ENCODE data around the gene TAS2R43.
"Not testable (repeated sequence)": the region's sequence is repeated elsewhere in the genome, so short reads cannot be mapped to it uniquely, and the experiment has no call there.

The TAS2R43 gene

GRCh38 chr12:11094910-11095309, 2.8 kb upstream of the TAS2R43 start:
- H3K9me3 ChIP-seq (ENCODE audit: control insufficient read depth, low read length); H3K4me1 ChIP-seq (ENCODE audit: control insufficient read depth, insufficient read depth, low read length): not testable (repeated sequence)

GRCh38 chr12:11089246-11089645, 2.9 kb downstream of the TAS2R43 start:
- no peaks in the 10 kb centered on the region for H3K4me1 ChIP-seq (ENCODE audit: control insufficient read depth, insufficient read depth, low read length)
- no peak overlapping the region for H3K9ac ChIP-seq (ENCODE audit: low read length)
- H3K9me3 ChIP-seq (ENCODE audit: control insufficient read depth, low read length), result no peaks in the 10 kb centered on the region
- H3K36me3 ChIP-seq (ENCODE audit: control insufficient read depth, insufficient read depth, low read length), result no peaks in the 10 kb centered on the region
- H3K4me3 ChIP-seq (ENCODE audit: low read length), result no peak overlapping the region
- H3K27me3 ChIP-seq (ENCODE audit: control insufficient read depth, insufficient read depth, low read length), result no peaks in the 10 kb centered on the region

More at GRCh38 chr12:11094910-11095309, 2.8 kb upstream of the TAS2R43 start:
- H3K27me3 ChIP-seq (ENCODE audit: control insufficient read depth, insufficient read depth, low read length); H3K4me3 ChIP-seq (ENCODE audit: low read length); H3K9ac ChIP-seq (ENCODE audit: low read length); H3K36me3 ChIP-seq (ENCODE audit: control insufficient read depth, insufficient read depth, low read length): not testable (repeated sequence)

GRCh38 chr12:11085419-11085818, 6.7 kb downstream of the TAS2R43 start:
- Histone ChIP-seq H3K9me3 (ENCODE audit: control insufficient read depth, low read length) (no peaks in the 10 kb centered on the region), H3K27me3 (ENCODE audit: control insufficient read depth, insufficient read depth, low read length) (no peaks in the 10 kb centered on the region), H3K4me1 (ENCODE audit: control insufficient read depth, insufficient read depth, low read length) (no peaks in the 10 kb centered on the region), H3K9ac (ENCODE audit: low read length) (no peak overlapping the region), H3K4me3 (ENCODE audit: low read length) (no peak overlapping the region), H3K36me3 (ENCODE audit: control insufficient read depth, insufficient read depth, low read length) (no peaks in the 10 kb centered on the region)

- Histone ChIP-seq H3K36me3 (ENCODE audit: control insufficient read depth, insufficient read depth, low read length) (no peaks in the 10 kb centered on the region), H3K4me3 (ENCODE audit: low read length) (no peak overlapping the region), H3K4me1 (ENCODE audit: control insufficient read depth, insufficient read depth, low read length) (no peaks in the 10 kb centered on the region), H3K27me3 (ENCODE audit: control insufficient read depth, insufficient read depth, low read length) (no peaks in the 10 kb centered on the region), H3K9me3 (ENCODE audit: control insufficient read depth, low read length) (no peaks in the 10 kb centered on the region), H3K9ac (ENCODE audit: low read length) (no peak overlapping the region)
Measured at GRCh38 chr12:11081987-11082386, 10.1 kb downstream of the TAS2R43 start.

- Histone ChIP-seq H3K9ac (ENCODE audit: low read length) (no peak overlapping the region), H3K36me3 (ENCODE audit: control insufficient read depth, insufficient read depth, low read length) (no peaks in the 10 kb centered on the region), H3K9me3 (ENCODE audit: control insufficient read depth, low read length) (no peaks in the 10 kb centered on the region), H3K4me1 (ENCODE audit: control insufficient read depth, insufficient read depth, low read length) (no peaks in the 10 kb centered on the region), H3K4me3 (ENCODE audit: low read length) (no peak overlapping the region), H3K27me3 (ENCODE audit: control insufficient read depth, insufficient read depth, low read length) (no peaks in the 10 kb centered on the region)
Measured at GRCh38 chr12:11078246-11078645, 13.9 kb downstream of the TAS2R43 start.

GRCh38 chr12:11075642-11076041, 16.5 kb downstream of the TAS2R43 start:
- Histone ChIP-seq H3K4me1 (ENCODE audit: control insufficient read depth, insufficient read depth, low read length) (no peaks in the 10 kb centered on the region), H3K27me3 (ENCODE audit: control insufficient read depth, insufficient read depth, low read length) (no peaks in the 10 kb centered on the region), H3K9ac (ENCODE audit: low read length) (no peak overlapping the region)

GRCh38 chr12:11071414-11071813, 20.7 kb downstream of the TAS2R43 start:
- Histone ChIP-seq H3K4me3 (ENCODE audit: low read length) (no peak overlapping the region), H3K9ac (ENCODE audit: low read length) (no peak overlapping the region), H3K36me3 (ENCODE audit: control insufficient read depth, insufficient read depth, low read length) (no peaks in the 10 kb centered on the region), H3K4me1 (ENCODE audit: control insufficient read depth, insufficient read depth, low read length) (no peaks in the 10 kb centered on the region), H3K27me3 (ENCODE audit: control insufficient read depth, insufficient read depth, low read length) (no peaks in the 10 kb centered on the region), H3K9me3 (ENCODE audit: control insufficient read depth, low read length) (no peaks in the 10 kb centered on the region)

More at GRCh38 chr12:11075642-11076041, 16.5 kb downstream of the TAS2R43 start:
- Histone ChIP-seq H3K9me3 (ENCODE audit: control insufficient read depth, low read length) (no peaks in the 10 kb centered on the region), H3K36me3 (ENCODE audit: control insufficient read depth, insufficient read depth, low read length) (no peaks in the 10 kb centered on the region), H3K4me3 (ENCODE audit: low read length) (no peak overlapping the region)

GRCh38 chr12:11070999-11071398, 21.1 kb downstream of the TAS2R43 start:
- H3K27me3 ChIP-seq (ENCODE audit: control insufficient read depth, insufficient read depth, low read length), result no peaks in the 10 kb centered on the region
- H3K9me3 ChIP-seq (ENCODE audit: control insufficient read depth, low read length), result no peaks in the 10 kb centered on the region
- no peaks in the 10 kb centered on the region for H3K36me3 ChIP-seq (ENCODE audit: control insufficient read depth, insufficient read depth, low read length)
- no peaks in the 10 kb centered on the region for H3K4me1 ChIP-seq (ENCODE audit: control insufficient read depth, insufficient read depth, low read length)
- no peak overlapping the region for H3K9ac ChIP-seq (ENCODE audit: low read length)
- H3K4me3 ChIP-seq (ENCODE audit: low read length), result no peak overlapping the region

- Histone ChIP-seq H3K36me3 (ENCODE audit: control insufficient read depth, insufficient read depth, low read length) (no peaks in the 10 kb centered on the region), H3K4me1 (ENCODE audit: control insufficient read depth, insufficient read depth, low read length) (no peaks in the 10 kb centered on the region), H3K4me3 (ENCODE audit: low read length) (no peak overlapping the region), H3K27me3 (ENCODE audit: control insufficient read depth, insufficient read depth, low read length) (no peaks in the 10 kb centered on the region), H3K9me3 (ENCODE audit: control insufficient read depth, low read length) (no peaks in the 10 kb centered on the region), H3K9ac (ENCODE audit: low read length) (no peak overlapping the region)
Measured at GRCh38 chr12:11069854-11070365, 22.2 kb downstream of the TAS2R43 start.

GRCh38 chr12:11067514-11067913, 24.6 kb downstream of the TAS2R43 start:
- H3K9me3 ChIP-seq (ENCODE audit: control insufficient read depth, low read length), result no peaks in the 10 kb centered on the region
- H3K4me1 ChIP-seq (ENCODE audit: control insufficient read depth, insufficient read depth, low read length), result no peaks in the 10 kb centered on the region
- H3K4me3 ChIP-seq (ENCODE audit: low read length), result no peak overlapping the region
- no peaks in the 10 kb centered on the region for H3K27me3 ChIP-seq (ENCODE audit: control insufficient read depth, insufficient read depth, low read length)
- H3K36me3 ChIP-seq (ENCODE audit: control insufficient read depth, insufficient read depth, low read length), result no peaks in the 10 kb centered on the region
- no peak overlapping the region for H3K9ac ChIP-seq (ENCODE audit: low read length)

- not testable (repeated sequence) for H3K9me3 ChIP-seq (ENCODE audit: control insufficient read depth, low read length); H3K27me3 ChIP-seq (ENCODE audit: control insufficient read depth, insufficient read depth, low read length)
Measured at GRCh38 chr12:11062194-11062593, 29.9 kb downstream of the TAS2R43 start, which contains the start of gene TAS2R46. TSS of gene TAS2R46 (minus strand) at chr12:11062294. CDS start at chr12:11062294, 0 bp downstream.

GRCh38 chr12:11059784-11060183, 32.3 kb downstream of the TAS2R43 start:
- Histone ChIP-seq H3K36me3 (ENCODE audit: control insufficient read depth, insufficient read depth, low read length) (no peaks in the 10 kb centered on the region), H3K9me3 (ENCODE audit: control insufficient read depth, low read length) (no peaks in the 10 kb centered on the region), H3K4me1 (ENCODE audit: control insufficient read depth, insufficient read depth, low read length) (no peaks in the 10 kb centered on the region), H3K9ac (ENCODE audit: low read length) (no peak overlapping the region), H3K27me3 (ENCODE audit: control insufficient read depth, insufficient read depth, low read length) (no peaks in the 10 kb centered on the region), H3K4me3 (ENCODE audit: low read length) (no peak overlapping the region)

More at GRCh38 chr12:11062194-11062593, 29.9 kb downstream of the TAS2R43 start, which contains the start of gene TAS2R46:
- not testable (repeated sequence) for H3K9ac ChIP-seq (ENCODE audit: low read length); H3K36me3 ChIP-seq (ENCODE audit: control insufficient read depth, insufficient read depth, low read length); H3K4me3 ChIP-seq (ENCODE audit: low read length); H3K4me1 ChIP-seq (ENCODE audit: control insufficient read depth, insufficient read depth, low read length)

GRCh38 chr12:11059041-11059440, 33.1 kb downstream of the TAS2R43 start:
- no peak overlapping the region for H3K9ac ChIP-seq (ENCODE audit: low read length)
- H3K27me3 ChIP-seq (ENCODE audit: control insufficient read depth, insufficient read depth, low read length), result no peaks in the 10 kb centered on the region
- no peaks in the 10 kb centered on the region for H3K4me1 ChIP-seq (ENCODE audit: control insufficient read depth, insufficient read depth, low read length)
- no peaks in the 10 kb centered on the region for H3K36me3 ChIP-seq (ENCODE audit: control insufficient read depth, insufficient read depth, low read length)
- H3K4me3 ChIP-seq (ENCODE audit: low read length), result no peak overlapping the region
- H3K9me3 ChIP-seq (ENCODE audit: control insufficient read depth, low read length), result no peaks in the 10 kb centered on the region
